Thoracic aorta (tissue), 2 donors: ENCODE results near the gene MRPS14. TPM values are rescaled to one million over a fixed set of nuclear protein-coding genes. Genes with fewer than 3 reads are reported as not detected.

Experiments
- ATAC-seq: fragments of 150-250 bp; one replicate; pipeline ENCODE4 v1.8.0; 2017; ENCODE audit warnings: low read depth; ENCODE audit not compliant: insufficient number of reproducible peaks, low FRiP score
- DNase-seq: peaks from one replicate; pipeline ENCODE4 v3.0.0-alpha.2; 2020; ENCODE audit warnings: low spot score
- H3K27ac ChIP-seq, 2 donors: fragments of 200-600 bp; sonication (generic); 1 replicate in 1 of 2; 2 replicates in 1 of 2; pipeline ENCODE4 v1.5.1; 2016; ENCODE audit warnings: mild to moderate bottlenecking in 2 of 2, moderate library complexity in 2 of 2
- H3K27me3 ChIP-seq: fragments of 200-600 bp; sonication (generic); replicated peaks from 2 replicates; pipeline ENCODE4 v1.6.0; 2016; ENCODE audit warnings: mild to moderate bottlenecking; ENCODE audit not compliant: insufficient read depth
- H3K36me3 ChIP-seq: fragments of 200-600 bp; sonication (generic); one replicate; pipeline ENCODE4 v1.5.1; 2016
- H3K4me1 ChIP-seq, 2 donors: fragments of 200-600 bp; sonication (generic); 1 replicate in 1 of 2; 2 replicates in 1 of 2; pipeline versions ENCODE4 v1.5.1 to v1.6.0; 2016; ENCODE audit warnings: low read depth in 2 of 2, mild to moderate bottlenecking in 1 of 2; ENCODE audit not compliant: control insufficient read depth in 1 of 2
- H3K4me3 ChIP-seq: fragments of 200-600 bp; sonication (generic); 2 replicates; pipeline ENCODE4 v1.5.1; 2016; ENCODE audit warnings: mild to moderate bottlenecking
- H3K9me3 ChIP-seq: fragments of 200-600 bp; sonication (generic); 2 replicates; pipeline ENCODE4 v1.5.1; 2016
- CTCF ChIP-seq: fragments of 200-600 bp; sonication (generic); IDR thresholded peaks from one replicate; pipeline ENCODE4 v1.5.1; 2019; ENCODE audit warnings: antibody characterized with exemption
- total RNA-seq, 2 donors: library from RNA; depleted of rRNA; stranded (reverse); fragments of >200 nt; gene quantifications; one replicate each; pipeline versions ENCODE4 v1.1.0 to v1.2.3, GENCODE V29; 2016

MRPS14 gene
- total RNA-seq, 2 donors from 2014 or later = 13.5 to 24.2 TPM

- peaks cover 5 to 6% of the 10 kb centered on the region in 2 donors for H3K4me1 ChIP-seq
- ATAC-seq (no peak), DNase-seq (no peak)
- no peaks in the 10 kb centered on the region for H3K36me3 ChIP-seq
- no peaks in the 10 kb centered on the region for H3K27me3 ChIP-seq
- H3K4me3 ChIP-seq = no peak within 1 kb of the TSS
- H3K9me3 ChIP-seq = no peaks in the 10 kb centered on the region
- no peak within 1 kb of the TSS for H3K27ac ChIP-seq
- no peak for TF ChIP-seq CTCF
Observed at GRCh38 chr1:175067362-175068106, 44.3 kb upstream of the MRPS14 start, which contains the start of gene TNN. Gene TNN, plus strand, starts transcription at chr1:175067833. Its CDS starts 9,586 bp downstream, at chr1:175077419.

GRCh38 chr1:175062858-175063257 lies 39.6 kb upstream of the MRPS14 start:
- no peaks in the 10 kb centered on the region for H3K4me1 ChIP-seq
- no peaks in the 10 kb centered on the region for H3K27me3 ChIP-seq
- H3K27ac ChIP-seq = no peak overlapping the region
- H3K36me3 ChIP-seq = no peaks in the 10 kb centered on the region
- DNase-seq = no peak
- no peak for ATAC-seq
- H3K4me3 ChIP-seq = no peak overlapping the region
- no peaks in the 10 kb centered on the region for H3K9me3 ChIP-seq
- no peak for TF ChIP-seq CTCF

- H3K9me3 ChIP-seq = no peaks in the 10 kb centered on the region
- no peaks in the 10 kb centered on the region for H3K36me3 ChIP-seq
- DNase-seq (no peak), ATAC-seq (no peak)
- H3K27ac ChIP-seq = no peak overlapping the region
- TF ChIP-seq CTCF = no peak
- H3K27me3 ChIP-seq = no peaks in the 10 kb centered on the region
- no peak overlapping the region for H3K4me3 ChIP-seq
- no peaks in the 10 kb centered on the region for H3K4me1 ChIP-seq
Observed at GRCh38 chr1:175062339-175062738, 39.1 kb upstream of the MRPS14 start.

GRCh38 chr1:175054736-175055135 lies 31.5 kb upstream of the MRPS14 start:
- DNase-seq (no peak), ATAC-seq (no peak)

GRCh38 chr1:175050992-175051391 lies 27.8 kb upstream of the MRPS14 start:
- DNase-seq (no peak), ATAC-seq (no peak)
- no peak for TF ChIP-seq CTCF

More at GRCh38 chr1:175054736-175055135, 31.5 kb upstream of the MRPS14 start:
- no peak for TF ChIP-seq CTCF
- Histone ChIP-seq H3K27ac (no peak overlapping the region), H3K4me3 (no peak overlapping the region), H3K36me3 (no peaks in the 10 kb centered on the region), H3K4me1 (no peaks in the 10 kb centered on the region), H3K27me3 (no peaks in the 10 kb centered on the region), H3K9me3 (no peaks in the 10 kb centered on the region)

More at GRCh38 chr1:175050992-175051391, 27.8 kb upstream of the MRPS14 start:
- Histone ChIP-seq H3K4me1 (no peaks in the 10 kb centered on the region), H3K27me3 (no peaks in the 10 kb centered on the region), H3K36me3 (no peaks in the 10 kb centered on the region), H3K27ac (no peak overlapping the region), H3K4me3 (no peak overlapping the region), H3K9me3 (no peaks in the 10 kb centered on the region)
